ENCODE results near the gene EDEM3.

Gene EDEM3

DNA sequence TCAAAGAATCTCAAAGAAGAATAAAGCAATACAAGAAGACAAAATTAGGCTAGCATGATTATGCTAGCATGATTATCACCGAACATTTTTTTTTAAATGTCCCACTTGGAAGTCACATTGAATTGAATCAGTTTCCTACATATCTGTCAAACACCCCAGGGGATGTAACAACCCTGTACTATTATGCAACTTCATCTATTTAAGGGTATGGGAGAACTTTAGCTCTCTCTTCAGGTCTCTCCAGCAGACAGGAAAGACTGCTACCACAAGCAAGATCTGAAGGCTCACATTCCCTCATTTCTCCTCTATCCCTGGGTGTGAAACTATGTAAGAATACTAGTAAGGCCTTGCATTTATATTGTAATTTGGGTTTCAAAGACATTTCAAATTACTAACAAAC is 52.8 kb downstream of the EDEM3 start:
- H3K4me3 ChIP-seq (ENCODE audit: low read length in 2 of 2): no peak overlapping the region
- H3K27ac ChIP-seq (ENCODE audit: low read depth in 2 of 2, low read length in 2 of 2): no peak overlapping the region
- no peak overlapping the region for H3K9ac ChIP-seq (ENCODE audit: low read depth in 1 of 2, low read length in 2 of 2)
- no peaks in the 10 kb centered on the region for H3K9me3 ChIP-seq (ENCODE audit: control insufficient read depth in 2 of 2, low read length in 2 of 2)
- no peaks in the 10 kb centered on the region for H3K27me3 ChIP-seq (ENCODE audit: control insufficient read depth in 2 of 2, insufficient read depth in 2 of 2, low read length in 2 of 2)
- peaks cover 42 to 43% of the 10 kb centered on the region in 2 donors for H3K36me3 ChIP-seq (ENCODE audit: control insufficient read depth in 2 of 2, insufficient read depth in 2 of 2, low read length in 2 of 2)
- no peaks in the 10 kb centered on the region for H3K4me1 ChIP-seq (ENCODE audit: control insufficient read depth in 2 of 2, insufficient read depth in 2 of 2, low read length in 2 of 2)

DNA sequence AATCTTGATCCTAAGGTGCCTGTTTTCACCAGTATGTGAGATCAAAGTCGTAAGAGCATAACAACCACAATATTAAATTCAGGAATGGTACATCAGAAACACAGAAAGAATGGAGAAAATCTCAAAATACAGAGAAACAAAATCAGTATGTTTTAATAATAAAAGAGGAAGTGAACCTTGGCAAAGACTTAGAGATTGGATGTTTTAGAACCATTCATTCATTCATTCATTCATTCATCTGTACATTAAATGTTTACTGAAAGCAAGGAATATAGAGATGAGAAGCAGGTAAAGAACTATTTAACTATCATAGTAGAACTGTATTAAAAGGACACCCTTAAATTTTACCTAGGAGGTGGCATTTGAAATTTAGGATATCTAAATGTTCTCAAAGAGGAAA is 55.7 kb downstream of the EDEM3 start:
- H3K27me3 ChIP-seq (ENCODE audit: control insufficient read depth in 2 of 2, insufficient read depth in 2 of 2, low read length in 2 of 2): no peaks in the 10 kb centered on the region
- no peak overlapping the region for H3K9ac ChIP-seq (ENCODE audit: low read depth in 1 of 2, low read length in 2 of 2)
- H3K27ac ChIP-seq (ENCODE audit: low read depth in 2 of 2, low read length in 2 of 2): no peak overlapping the region
- no peaks in the 10 kb centered on the region for H3K9me3 ChIP-seq (ENCODE audit: control insufficient read depth in 2 of 2, low read length in 2 of 2)
- H3K36me3 ChIP-seq (ENCODE audit: control insufficient read depth in 2 of 2, insufficient read depth in 2 of 2, low read length in 2 of 2): peaks cover 45 to 53% of the 10 kb centered on the region in 2 donors
- no peak overlapping the region for H3K4me3 ChIP-seq (ENCODE audit: low read length in 2 of 2)
- H3K4me1 ChIP-seq (ENCODE audit: control insufficient read depth in 2 of 2, insufficient read depth in 2 of 2, low read length in 2 of 2): no peaks in the 10 kb centered on the region

DNA sequence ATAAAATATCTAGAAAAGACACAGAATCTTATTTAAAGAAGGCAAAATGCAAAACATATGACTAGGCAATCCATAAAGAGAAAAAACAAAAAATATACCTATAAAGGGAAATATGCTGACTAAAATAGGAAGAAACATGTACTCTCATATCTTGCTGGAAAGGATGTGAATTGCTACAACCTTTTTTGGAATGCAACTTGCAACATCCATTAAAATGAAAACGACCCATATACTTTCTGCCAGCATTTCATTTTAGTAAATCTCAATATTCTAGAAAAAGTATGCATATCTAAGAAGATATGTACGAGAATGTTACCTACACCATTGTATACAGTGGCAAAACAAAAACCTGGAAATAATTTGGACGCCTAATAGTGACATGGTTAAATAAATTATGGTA is 56.6 kb downstream of the EDEM3 start:
- Histone ChIP-seq H3K9me3 (ENCODE audit: control insufficient read depth in 2 of 2, low read length in 2 of 2) (no peaks in the 10 kb centered on the region), H3K4me3 (ENCODE audit: low read length in 2 of 2) (no peak overlapping the region), H3K36me3 (ENCODE audit: control insufficient read depth in 2 of 2, insufficient read depth in 2 of 2, low read length in 2 of 2) (peaks cover 46 to 53% of the 10 kb centered on the region in 2 donors), H3K27ac (ENCODE audit: low read depth in 2 of 2, low read length in 2 of 2) (no peak overlapping the region), H3K9ac (ENCODE audit: low read depth in 1 of 2, low read length in 2 of 2) (no peak overlapping the region), H3K27me3 (ENCODE audit: control insufficient read depth in 2 of 2, insufficient read depth in 2 of 2, low read length in 2 of 2) (no peaks in the 10 kb centered on the region), H3K4me1 (ENCODE audit: control insufficient read depth in 2 of 2, insufficient read depth in 2 of 2, low read length in 2 of 2) (no peaks in the 10 kb centered on the region)

GRCh38 chr1:184696403-184696802 is 58.3 kb downstream of the EDEM3 start:
- no peak overlapping the region for H3K27ac ChIP-seq (ENCODE audit: low read depth in 2 of 2, low read length in 2 of 2)
- no peak overlapping the region for H3K4me3 ChIP-seq (ENCODE audit: low read length in 2 of 2)
- no peak overlapping the region for H3K9ac ChIP-seq (ENCODE audit: low read depth in 1 of 2, low read length in 2 of 2)
- no peaks in the 10 kb centered on the region for H3K27me3 ChIP-seq (ENCODE audit: control insufficient read depth in 2 of 2, insufficient read depth in 2 of 2, low read length in 2 of 2)
- H3K9me3 ChIP-seq (ENCODE audit: control insufficient read depth in 2 of 2, low read length in 2 of 2): no peaks in the 10 kb centered on the region
- no peaks in the 10 kb centered on the region for H3K4me1 ChIP-seq (ENCODE audit: control insufficient read depth in 2 of 2, insufficient read depth in 2 of 2, low read length in 2 of 2)
- H3K36me3 ChIP-seq (ENCODE audit: control insufficient read depth in 2 of 2, insufficient read depth in 2 of 2, low read length in 2 of 2): peaks cover 37 to 46% of the 10 kb centered on the region in 2 donors

- Histone ChIP-seq H3K4me3 (ENCODE audit: low read length in 2 of 2) (no peak overlapping the region), H3K36me3 (ENCODE audit: control insufficient read depth in 2 of 2, insufficient read depth in 2 of 2, low read length in 2 of 2) (peaks cover 32 to 37% of the 10 kb centered on the region in 2 donors), H3K4me1 (ENCODE audit: control insufficient read depth in 2 of 2, insufficient read depth in 2 of 2, low read length in 2 of 2) (no peaks in the 10 kb centered on the region)
Measured at GRCh38 chr1:184695023-184695422, 59.6 kb downstream of the EDEM3 start.

DNA sequence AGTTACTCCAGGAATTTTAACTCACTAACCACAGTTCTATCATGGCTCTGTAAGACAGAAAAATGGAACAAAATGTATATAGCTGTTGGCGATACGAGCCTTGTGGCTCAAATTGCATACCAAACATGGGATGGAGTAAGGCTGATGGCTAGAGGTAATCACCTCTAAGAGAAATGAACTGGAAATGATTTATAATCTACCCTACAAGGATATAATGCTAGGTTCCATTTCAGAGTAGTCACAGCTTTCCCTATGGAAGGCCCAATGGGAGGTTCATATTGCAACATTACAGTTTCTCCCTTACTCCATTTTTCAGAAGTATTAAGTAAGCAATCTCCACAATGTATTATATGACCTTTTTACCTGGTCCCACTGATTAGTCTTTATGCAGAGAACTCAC is 61.6 kb downstream of the EDEM3 start:
- H3K4me1 ChIP-seq (ENCODE audit: control insufficient read depth in 2 of 2, insufficient read depth in 2 of 2, low read length in 2 of 2): no peaks in the 10 kb centered on the region
- no peaks in the 10 kb centered on the region for H3K27me3 ChIP-seq (ENCODE audit: control insufficient read depth in 2 of 2, insufficient read depth in 2 of 2, low read length in 2 of 2)
- peaks cover 26 to 35% of the 10 kb centered on the region in 2 donors for H3K36me3 ChIP-seq (ENCODE audit: control insufficient read depth in 2 of 2, insufficient read depth in 2 of 2, low read length in 2 of 2)
- H3K27ac ChIP-seq (ENCODE audit: low read depth in 2 of 2, low read length in 2 of 2): no peak overlapping the region
- H3K4me3 ChIP-seq (ENCODE audit: low read length in 2 of 2): no peak overlapping the region
- no peaks in the 10 kb centered on the region for H3K9me3 ChIP-seq (ENCODE audit: control insufficient read depth in 2 of 2, low read length in 2 of 2)
- H3K9ac ChIP-seq (ENCODE audit: low read depth in 1 of 2, low read length in 2 of 2): no peak overlapping the region

More at GRCh38 chr1:184695023-184695422, 59.6 kb downstream of the EDEM3 start:
- H3K9ac ChIP-seq (ENCODE audit: low read depth in 1 of 2, low read length in 2 of 2): no peak overlapping the region
- H3K27ac ChIP-seq (ENCODE audit: low read depth in 2 of 2, low read length in 2 of 2): no peak overlapping the region
- no peaks in the 10 kb centered on the region for H3K9me3 ChIP-seq (ENCODE audit: control insufficient read depth in 2 of 2, low read length in 2 of 2)
- H3K27me3 ChIP-seq (ENCODE audit: control insufficient read depth in 2 of 2, insufficient read depth in 2 of 2, low read length in 2 of 2): no peaks in the 10 kb centered on the region

- H3K27me3 ChIP-seq (ENCODE audit: control insufficient read depth in 2 of 2, insufficient read depth in 2 of 2, low read length in 2 of 2): no peaks in the 10 kb centered on the region
Measured at GRCh38 chr1:184691719-184692324, 62.8 kb downstream of the EDEM3 start.

GRCh38 chr1:184686540-184686939 is 68.1 kb downstream of the EDEM3 start:
- H3K9me3 ChIP-seq (ENCODE audit: control insufficient read depth in 2 of 2, low read length in 2 of 2): no peaks in the 10 kb centered on the region
- no peak overlapping the region for H3K27ac ChIP-seq (ENCODE audit: low read depth in 2 of 2, low read length in 2 of 2)
- H3K4me3 ChIP-seq (ENCODE audit: low read length in 2 of 2): no peak overlapping the region
- H3K4me1 ChIP-seq (ENCODE audit: control insufficient read depth in 2 of 2, insufficient read depth in 2 of 2, low read length in 2 of 2): no peaks in the 10 kb centered on the region
- H3K27me3 ChIP-seq (ENCODE audit: control insufficient read depth in 2 of 2, insufficient read depth in 2 of 2, low read length in 2 of 2): no peaks in the 10 kb centered on the region
- no peak overlapping the region for H3K9ac ChIP-seq (ENCODE audit: low read depth in 1 of 2, low read length in 2 of 2)
- no peaks in the 10 kb centered on the region for H3K36me3 ChIP-seq (ENCODE audit: control insufficient read depth in 2 of 2, insufficient read depth in 2 of 2, low read length in 2 of 2)

More at GRCh38 chr1:184691719-184692324, 62.8 kb downstream of the EDEM3 start:
- Histone ChIP-seq H3K36me3 (ENCODE audit: control insufficient read depth in 2 of 2, insufficient read depth in 2 of 2, low read length in 2 of 2) (peaks cover 26 to 35% of the 10 kb centered on the region in 2 donors), H3K27ac (ENCODE audit: low read depth in 2 of 2, low read length in 2 of 2) (no peak overlapping the region), H3K9me3 (ENCODE audit: control insufficient read depth in 2 of 2, low read length in 2 of 2) (no peaks in the 10 kb centered on the region), H3K9ac (ENCODE audit: low read depth in 1 of 2, low read length in 2 of 2) (no peak overlapping the region), H3K4me1 (ENCODE audit: control insufficient read depth in 2 of 2, insufficient read depth in 2 of 2, low read length in 2 of 2) (no peaks in the 10 kb centered on the region), H3K4me3 (ENCODE audit: low read length in 2 of 2) (no peak overlapping the region)

GRCh38 chr1:184685116-184685515 is 69.5 kb downstream of the EDEM3 start:
- no peak overlapping the region for H3K27ac ChIP-seq (ENCODE audit: low read depth in 2 of 2, low read length in 2 of 2)
- H3K4me3 ChIP-seq (ENCODE audit: low read length in 2 of 2): no peak overlapping the region

DNA sequence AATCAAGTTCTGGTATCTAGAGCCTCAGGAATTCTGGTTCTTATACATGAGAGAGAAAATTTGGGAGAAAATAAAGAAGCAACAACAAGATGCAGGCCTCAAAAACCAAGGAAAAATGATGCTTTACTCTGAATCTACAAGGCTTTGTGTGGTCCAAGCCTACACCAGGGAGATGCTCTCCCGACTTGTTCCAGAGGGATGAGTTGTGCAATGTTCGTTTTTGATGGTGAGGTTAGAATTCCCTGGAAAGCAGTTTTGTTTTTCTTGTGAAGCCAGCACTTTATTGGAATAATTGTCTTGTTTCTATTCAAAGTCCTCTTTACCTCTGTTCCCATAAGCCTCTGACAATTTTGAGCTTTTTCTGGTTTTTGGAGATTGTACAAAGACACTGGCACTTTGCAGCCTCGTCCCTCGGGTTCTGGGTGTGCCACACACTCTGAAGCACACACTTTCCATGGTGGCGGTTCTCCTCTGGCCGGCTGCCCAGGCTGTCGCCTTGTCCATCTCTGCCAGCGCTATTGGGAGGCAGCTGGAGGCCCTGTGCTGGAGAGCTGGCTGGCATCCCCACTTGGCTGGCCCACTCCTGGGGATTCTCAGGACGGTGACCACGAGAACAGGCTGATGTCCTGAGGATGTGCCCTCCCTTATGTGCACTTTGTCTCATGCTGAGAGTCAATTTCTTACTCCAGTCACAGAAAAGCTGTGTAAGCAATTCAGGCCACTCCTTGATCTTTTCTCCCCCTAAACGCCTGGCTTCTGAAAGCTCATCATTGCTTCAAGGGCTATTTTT is 70.2 kb downstream of the EDEM3 start:
- Histone ChIP-seq H3K4me3 (ENCODE audit: low read length in 2 of 2) (no peak overlapping the region), H3K4me1 (ENCODE audit: control insufficient read depth in 2 of 2, insufficient read depth in 2 of 2, low read length in 2 of 2) (no peaks in the 10 kb centered on the region), H3K9ac (ENCODE audit: low read depth in 1 of 2, low read length in 2 of 2) (no peak overlapping the region), H3K36me3 (ENCODE audit: control insufficient read depth in 2 of 2, insufficient read depth in 2 of 2, low read length in 2 of 2) (no peaks in the 10 kb centered on the region), H3K27me3 (ENCODE audit: control insufficient read depth in 2 of 2, insufficient read depth in 2 of 2, low read length in 2 of 2) (no peaks in the 10 kb centered on the region), H3K9me3 (ENCODE audit: control insufficient read depth in 2 of 2, low read length in 2 of 2) (peaks cover 0 to 3% of the 10 kb centered on the region in 2 donors), H3K27ac (ENCODE audit: low read depth in 2 of 2, low read length in 2 of 2) (no peak overlapping the region)

More at GRCh38 chr1:184685116-184685515, 69.5 kb downstream of the EDEM3 start:
- H3K36me3 ChIP-seq (ENCODE audit: control insufficient read depth in 2 of 2, insufficient read depth in 2 of 2, low read length in 2 of 2): no peaks in the 10 kb centered on the region
- no peaks in the 10 kb centered on the region for H3K4me1 ChIP-seq (ENCODE audit: control insufficient read depth in 2 of 2, insufficient read depth in 2 of 2, low read length in 2 of 2)
- no peak overlapping the region for H3K9ac ChIP-seq (ENCODE audit: low read depth in 1 of 2, low read length in 2 of 2)
- no peaks in the 10 kb centered on the region for H3K27me3 ChIP-seq (ENCODE audit: control insufficient read depth in 2 of 2, insufficient read depth in 2 of 2, low read length in 2 of 2)
- peaks cover 0 to 3% of the 10 kb centered on the region in 2 donors for H3K9me3 ChIP-seq (ENCODE audit: control insufficient read depth in 2 of 2, low read length in 2 of 2)

Data from mucosa of rectum (tissue), 2 donors.